ENCODE measurements around the gene PDK3. TPM values are rescaled to one million over a fixed set of nuclear protein-coding genes. Genes with fewer than 3 reads are reported as not detected.

PDK3 gene
- total RNA-seq, 1 experiment from 2014 or later: 9.6 TPM

DNA sequence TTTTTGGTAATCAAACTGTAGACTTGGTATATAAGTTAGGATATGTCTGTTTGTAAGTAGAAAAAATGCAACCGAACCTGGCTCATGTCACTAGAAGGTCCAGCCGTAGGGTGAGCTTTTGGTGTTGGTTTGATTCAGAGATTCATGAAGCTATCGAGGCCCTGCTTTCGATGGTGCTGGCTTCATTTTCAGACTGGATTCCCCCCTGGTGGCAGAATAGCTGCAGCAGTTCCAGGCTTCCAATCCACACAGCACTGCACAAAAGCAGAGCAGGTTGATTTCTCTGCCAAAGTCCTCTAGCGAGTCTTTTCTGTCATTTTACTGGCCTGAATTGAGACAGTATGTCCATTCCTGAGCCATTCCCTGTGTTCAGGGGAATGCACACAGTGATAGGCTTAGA, 33.1 kb downstream of the PDK3 start:
- TF ChIP-seq, protein P1, sequence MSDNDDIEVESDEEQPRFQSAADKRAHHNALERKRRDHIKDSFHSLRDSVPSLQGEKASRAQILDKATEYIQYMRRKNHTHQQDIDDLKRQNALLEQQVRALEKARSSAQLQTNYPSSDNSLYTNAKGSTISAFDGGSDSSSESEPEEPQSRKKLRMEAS (IDR thresholded peaks at IDR 0.05): no peak
- TF ChIP-seq, protein P2, sequence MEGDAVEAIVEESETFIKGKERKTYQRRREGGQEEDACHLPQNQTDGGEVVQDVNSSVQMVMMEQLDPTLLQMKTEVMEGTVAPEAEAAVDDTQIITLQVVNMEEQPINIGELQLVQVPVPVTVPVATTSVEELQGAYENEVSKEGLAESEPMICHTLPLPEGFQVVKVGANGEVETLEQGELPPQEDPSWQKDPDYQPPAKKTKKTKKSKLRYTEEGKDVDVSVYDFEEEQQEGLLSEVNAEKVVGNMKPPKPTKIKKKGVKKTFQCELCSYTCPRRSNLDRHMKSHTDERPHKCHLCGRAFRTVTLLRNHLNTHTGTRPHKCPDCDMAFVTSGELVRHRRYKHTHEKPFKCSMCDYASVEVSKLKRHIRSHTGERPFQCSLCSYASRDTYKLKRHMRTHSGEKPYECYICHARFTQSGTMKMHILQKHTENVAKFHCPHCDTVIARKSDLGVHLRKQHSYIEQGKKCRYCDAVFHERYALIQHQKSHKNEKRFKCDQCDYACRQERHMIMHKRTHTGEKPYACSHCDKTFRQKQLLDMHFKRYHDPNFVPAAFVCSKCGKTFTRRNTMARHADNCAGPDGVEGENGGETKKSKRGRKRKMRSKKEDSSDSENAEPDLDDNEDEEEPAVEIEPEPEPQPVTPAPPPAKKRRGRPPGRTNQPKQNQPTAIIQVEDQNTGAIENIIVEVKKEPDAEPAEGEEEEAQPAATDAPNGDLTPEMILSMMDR (IDR thresholded peaks at IDR 0.05 in 2 of 3, conservative IDR thresholded peaks at IDR 0.05 in 1 of 3; ENCODE audit: borderline replicate concordance in 1 of 3, insufficient read depth in 1 of 3, low read depth in 2 of 3, low read length in 2 of 3): 0 out of 6 replicates have a peak, but pooled peaks of 2 of the 3 experiments have one; percentile 4 to 12
- RAD21 ChIA-PET (ENCODE audit: low non-redundant PET in 1 of 2, low total read pairs in 2 of 2, uncharacterized antibody in 2 of 2, unreplicated experiment in 2 of 2): interaction anchor here in 1 of 2 experiments (1.1 kb wide), 1 partner anchor 102 kb away, joined by 3 read pairs; no protein-coding TSS in a partner anchor
- Histone ChIP-seq H3K27me3 (ENCODE audit: insufficient read depth, low read length) (no peaks in the 10 kb centered on the region), H3K27ac (ENCODE audit: low read depth, low read length) (no peak overlapping the region), H3K4me1 (ENCODE audit: control insufficient read depth in 1 of 2, insufficient read depth in 2 of 2, low read length in 2 of 2) (no peaks in the 10 kb centered on the region), H3K9me3 (ENCODE audit: control insufficient read depth in 1 of 2, insufficient read depth in 1 of 2, low read depth in 1 of 2, low read length in 2 of 2) (no peaks in the 10 kb centered on the region), H4K20me1 (ENCODE audit: insufficient read depth) (no peaks in the 10 kb centered on the region), H3K4me2 (ENCODE audit: low read length) (no peak overlapping the region), H3K4me3 (replicated peaks in 1 of 2; ENCODE audit: low read depth in 1 of 2, low read length in 2 of 2) (no peak overlapping the region), H3K9me2 (ENCODE audit: insufficient read depth) (no peaks in the 10 kb centered on the region), H3K9ac (ENCODE audit: low read length) (no peak overlapping the region), H3K79me2 (ENCODE audit: insufficient read depth, low read length) (no peaks in the 10 kb centered on the region), H2AFZ (ENCODE audit: low read depth, low read length, poor library complexity, severe bottlenecking) (no peak overlapping the region), H3K36me3 (ENCODE audit: control insufficient read depth in 1 of 2, insufficient read depth in 2 of 2, low read length in 2 of 2) (no peaks in the 10 kb centered on the region; a peak in 1 of 4 replicates)
- intact Hi-C loops (cut with micrococcal nuclease): no loop called here
- BruUV-seq (replicated peaks): no TSS peak
- POLR2A ChIA-PET: no interaction called here
- DNase-seq (ENCODE audit: low read depth, low spot score) (no peak), ATAC-seq (no peak)
- CTCF ChIA-PET: interaction anchor here (1.4 to 3.8 kb wide), 4 partner anchors 91 to 127 kb away, joined by 3 to 54 read pairs (median 7); no protein-coding TSS in a partner anchor

DNA sequence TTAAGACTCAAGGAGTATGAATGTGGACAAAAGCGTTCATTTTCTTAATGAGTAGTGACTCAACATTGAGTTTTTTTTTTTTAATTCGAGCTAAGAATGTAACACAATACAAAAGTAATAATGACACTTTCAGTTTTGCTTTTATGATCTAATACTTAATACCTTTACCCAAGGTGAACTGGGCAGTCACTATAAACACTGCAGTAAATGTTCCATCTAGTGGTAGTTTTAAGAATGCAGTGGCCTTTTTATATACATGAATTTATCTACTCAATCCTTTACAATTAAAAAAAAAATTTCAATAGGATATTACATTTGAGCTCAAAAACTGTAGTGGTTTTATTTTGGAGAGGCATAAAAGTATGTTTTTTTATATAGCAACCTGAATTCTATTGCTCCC, 33.9 kb downstream of the PDK3 start:
- ChIA-PET RAD21 (ENCODE audit: low non-redundant PET in 1 of 2, low total read pairs in 2 of 2, uncharacterized antibody in 2 of 2, unreplicated experiment in 2 of 2) (interaction anchor here in 1 of 2 experiments (1.1 kb wide), 1 partner anchor 103 kb away, joined by 3 read pairs; no protein-coding TSS in a partner anchor), POLR2A (no interaction called here), CTCF (interaction anchor here (1.4 to 3.8 kb wide), 4 partner anchors 92 to 128 kb away, joined by 3 to 54 read pairs (median 7); no protein-coding TSS in a partner anchor)
- no peak overlapping the region for H3K9ac ChIP-seq (ENCODE audit: low read length)
- H3K4me2 ChIP-seq (ENCODE audit: low read length): no peak overlapping the region
- no peak overlapping the region for H2AFZ ChIP-seq (ENCODE audit: low read depth, low read length, poor library complexity, severe bottlenecking)
- intact Hi-C loops (cut with micrococcal nuclease): loop anchor here (1.0 kb wide), 1 partner anchor 103 kb away; no protein-coding TSS in a partner anchor
- DNase-seq (ENCODE audit: low read depth, low spot score): no peak
- H3K79me2 ChIP-seq (ENCODE audit: insufficient read depth, low read length): no peaks in the 10 kb centered on the region
- H3K27ac ChIP-seq (ENCODE audit: low read depth, low read length): no peak overlapping the region
- no peak for ATAC-seq
- no peaks in the 10 kb centered on the region; a peak in 1 of 4 replicates for H3K36me3 ChIP-seq (ENCODE audit: control insufficient read depth in 1 of 2, insufficient read depth in 2 of 2, low read length in 2 of 2)
- H3K4me1 ChIP-seq (ENCODE audit: control insufficient read depth in 1 of 2, insufficient read depth in 2 of 2, low read length in 2 of 2): no peaks in the 10 kb centered on the region
- H3K4me3 ChIP-seq (replicated peaks in 1 of 2; ENCODE audit: low read depth in 1 of 2, low read length in 2 of 2): no peak overlapping the region
- BruUV-seq (replicated peaks): no TSS peak
- H3K27me3 ChIP-seq (ENCODE audit: insufficient read depth, low read length): no peaks in the 10 kb centered on the region
- H4K20me1 ChIP-seq (ENCODE audit: insufficient read depth): no peaks in the 10 kb centered on the region
- no peaks in the 10 kb centered on the region for H3K9me3 ChIP-seq (ENCODE audit: control insufficient read depth in 1 of 2, insufficient read depth in 1 of 2, low read depth in 1 of 2, low read length in 2 of 2)
- no peaks in the 10 kb centered on the region for H3K9me2 ChIP-seq (ENCODE audit: insufficient read depth)
- TF ChIP-seq TCF7L2 (IDR thresholded peaks at IDR 0.05; ENCODE audit: borderline replicate concordance, extremely low read depth, insufficient read depth, insufficient read length): no peak
- no peak for TF ChIP-seq JUND (IDR thresholded peaks at IDR 0.05)
- TF ChIP-seq, protein P3, sequence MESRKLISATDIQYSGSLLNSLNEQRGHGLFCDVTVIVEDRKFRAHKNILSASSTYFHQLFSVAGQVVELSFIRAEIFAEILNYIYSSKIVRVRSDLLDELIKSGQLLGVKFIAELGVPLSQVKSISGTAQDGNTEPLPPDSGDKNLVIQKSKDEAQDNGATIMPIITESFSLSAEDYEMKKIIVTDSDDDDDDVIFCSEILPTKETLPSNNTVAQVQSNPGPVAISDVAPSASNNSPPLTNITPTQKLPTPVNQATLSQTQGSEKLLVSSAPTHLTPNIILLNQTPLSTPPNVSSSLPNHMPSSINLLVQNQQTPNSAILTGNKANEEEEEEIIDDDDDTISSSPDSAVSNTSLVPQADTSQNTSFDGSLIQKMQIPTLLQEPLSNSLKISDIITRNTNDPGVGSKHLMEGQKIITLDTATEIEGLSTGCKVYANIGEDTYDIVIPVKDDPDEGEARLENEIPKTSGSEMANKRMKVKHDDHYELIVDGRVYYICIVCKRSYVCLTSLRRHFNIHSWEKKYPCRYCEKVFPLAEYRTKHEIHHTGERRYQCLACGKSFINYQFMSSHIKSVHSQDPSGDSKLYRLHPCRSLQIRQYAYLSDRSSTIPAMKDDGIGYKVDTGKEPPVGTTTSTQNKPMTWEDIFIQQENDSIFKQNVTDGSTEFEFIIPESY (IDR thresholded peaks at IDR 0.05; ENCODE audit: extremely low read depth, insufficient replicate concordance, low read length): no peak
- no peak for TF ChIP-seq FOSL1 (IDR thresholded peaks at IDR 0.05; ENCODE audit: low read depth)
- no peak for TF ChIP-seq POLR2A (IDR thresholded peaks at IDR 0.05; ENCODE audit: borderline replicate concordance, extremely low read depth, insufficient read depth, insufficient read length)
- no peak for TF ChIP-seq EZH2 (IDR thresholded peaks at IDR 0.05)
- TF ChIP-seq POLR2AphosphoS5 (IDR thresholded peaks at IDR 0.05; ENCODE audit: low read depth, low read length): no peak
- TF ChIP-seq ZNF274 (IDR thresholded peaks at IDR 0.05; ENCODE audit: low read depth, low read length): no peak
- TF ChIP-seq, protein P4, sequence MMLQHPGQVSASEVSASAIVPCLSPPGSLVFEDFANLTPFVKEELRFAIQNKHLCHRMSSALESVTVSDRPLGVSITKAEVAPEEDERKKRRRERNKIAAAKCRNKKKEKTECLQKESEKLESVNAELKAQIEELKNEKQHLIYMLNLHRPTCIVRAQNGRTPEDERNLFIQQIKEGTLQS (IDR thresholded peaks at IDR 0.05): no peak
- TF ChIP-seq CEBPB (IDR thresholded peaks at IDR 0.05; ENCODE audit: low read depth): no peak
- TF ChIP-seq EZH2phosphoT487 (IDR thresholded peaks at IDR 0.05; ENCODE audit: borderline replicate concordance): no peak
- no peak for TF ChIP-seq SIN3A (IDR thresholded peaks at IDR 0.05; ENCODE audit: low read depth)
- no peak for TF ChIP-seq ELF1 (IDR thresholded peaks at IDR 0.05; ENCODE audit: borderline replicate concordance, low read depth)

Measured in HCT116 (cell line).